Calu3 (cell line): Measurements from ENCODE around the gene ENDOD1. TPM values are rescaled to one million over a fixed set of nuclear protein-coding genes. Genes with fewer than 3 reads are reported as not detected.

Source experiments
- BruUV-seq: library from RNA; stranded (reverse); fragments of 400-500 nt; replicated peaks from 2 replicates; lab custom pipeline; 2021; lab: Mats Ljungman, UMichigan
- CTCF ChIA-PET: fragments of 300-600 bp; sonication (Branson Sonifier 250); formaldehyde crosslinking; loops from one replicate; lab custom pipeline; 2022; ENCODE audit warnings: antibody characterized with exemption; lab: Charles Lee
- DNase-seq: peaks from one replicate; pipeline ENCODE4 v3.0.0; 2022
- H3K27ac Mint-ChIP-seq: one replicate; pipeline ENCODE4 v1.8.0; 2022; ENCODE audit warnings: mixed read lengths; ENCODE audit not compliant: unreplicated experiment
- H3K27me3 Mint-ChIP-seq: one replicate; pipeline ENCODE4 v1.8.0; 2022; ENCODE audit warnings: mixed read lengths; ENCODE audit not compliant: unreplicated experiment
- H3K36me3 Mint-ChIP-seq: one replicate; pipeline ENCODE4 v1.8.0; 2022; ENCODE audit warnings: mild to moderate bottlenecking, moderate library complexity, mixed read lengths; ENCODE audit not compliant: insufficient read depth, unreplicated experiment
- H3K4me1 Mint-ChIP-seq: one replicate; pipeline ENCODE4 v1.8.0; 2022; ENCODE audit warnings: mild to moderate bottlenecking, low read depth, mixed read lengths; ENCODE audit not compliant: unreplicated experiment
- H3K4me3 Mint-ChIP-seq: one replicate; pipeline ENCODE4 v1.8.0; 2022; ENCODE audit warnings: mild to moderate bottlenecking, low read depth, moderate library complexity, mixed read lengths; ENCODE audit not compliant: unreplicated experiment
- H3K9me3 Mint-ChIP-seq: one replicate; pipeline ENCODE4 v1.8.0; 2022; ENCODE audit warnings: low read depth, mixed read lengths; ENCODE audit not compliant: unreplicated experiment
- CTCF ChIP-seq: fragments of 200-600 bp; IDR thresholded peaks from one replicate; pipeline ENCODE4 v1.8.0; 2022; ENCODE audit warnings: antibody characterized with exemption; ENCODE audit not compliant: unreplicated experiment
- intact Hi-C: fragments of 100-400 bp; cut with micrococcal nuclease; formaldehyde crosslinking; loops from one replicate; pipeline ENCODE4 v1.10.0; 2022; ENCODE audit not compliant: unreplicated experiment
- total RNA-seq: library from RNA; stranded (reverse); gene quantifications from 2 replicates; pipeline ENCODE4 v1.2.3, GENCODE V29; 2022

The ENDOD1 gene
- total RNA-seq, 1 experiment from 2014 or later, result 29.4 TPM

GRCh38 chr11:95066716-95067038, 23.0 kb upstream of the ENDOD1 start, which contains the start of gene SRSF8:
Gene SRSF8 (plus strand): TSS chr11:95066919. CDS start chr11:95067227, 308 bp downstream.
- Mint-ChIP-seq H3K4me1 (peaks cover 8% of the 10 kb centered on the region), H3K36me3 (peaks cover 38% of the 10 kb centered on the region), H3K4me3 (peak within 1 kb of the TSS; percentile 96), H3K27ac (peak within 1 kb of the TSS; percentile 91), H3K27me3 (no peaks in the 10 kb centered on the region), H3K9me3 (no peaks in the 10 kb centered on the region)
- intact Hi-C loops, result loop anchor here (5.0 kb wide), 2 partner anchors 66 to 701 kb away; no protein-coding TSS in a partner anchor
- BruUV-seq, result no TSS peak
- CTCF ChIA-PET, result interaction anchor here (0.6 to 2.8 kb wide), 7 partner anchors 10 to 85 kb away, joined by 3 to 11 read pairs (median 7); partner anchors contain the start of gene ENDOD1
- DNase-seq, result no peak
- no peak for TF ChIP-seq CTCF

GRCh38 chr11:95067039-95067840, 22.4 kb upstream of the ENDOD1 start:
- H3K4me3 Mint-ChIP-seq, result peak overlapping the region; percentile 96
- peak; percentile 42 for TF ChIP-seq CTCF
- CTCF ChIA-PET, result interaction anchor here (0.6 to 2.8 kb wide), 12 partner anchors 8 to 648 kb away, joined by 3 to 11 read pairs (median 4); partner anchors contain the start of gene ENDOD1
- intact Hi-C loops, result loop anchor here (5.0 kb wide), 2 partner anchors 65 to 700 kb away; no protein-coding TSS in a partner anchor
- peak; percentile 82 for DNase-seq
- no TSS peak for BruUV-seq
- peak overlapping the region; percentile 91 for H3K27ac Mint-ChIP-seq
- H3K27me3 Mint-ChIP-seq, result no peaks in the 10 kb centered on the region
- H3K36me3 Mint-ChIP-seq, result peaks cover 38% of the 10 kb centered on the region
- H3K4me1 Mint-ChIP-seq, result peaks cover 8% of the 10 kb centered on the region
- no peaks in the 10 kb centered on the region for H3K9me3 Mint-ChIP-seq

- CTCF ChIA-PET, result interaction anchor here (0.8 to 2.8 kb wide), 10 partner anchors 8 to 647 kb away, joined by 3 to 11 read pairs (median 4); partner anchors contain the start of gene ENDOD1
- Mint-ChIP-seq H3K27ac (peak overlapping the region; percentile 91), H3K4me3 (peak overlapping the region; percentile 96), H3K27me3 (no peaks in the 10 kb centered on the region), H3K36me3 (peaks cover 38% of the 10 kb centered on the region), H3K9me3 (no peaks in the 10 kb centered on the region), H3K4me1 (peaks cover 8% of the 10 kb centered on the region)
- BruUV-seq, result no TSS peak
- DNase-seq, result no peak
- intact Hi-C loops, result loop anchor here (1.0 to 5.0 kb wide), 5 partner anchors 23 to 699 kb away; partner anchors contain the start of genes CWC15 and KDM4D
- TF ChIP-seq CTCF, result no peak
Measured at GRCh38 chr11:95067841-95068219, 21.8 kb upstream of the ENDOD1 start.

GRCh38 chr11:95068549-95068948, 21.1 kb upstream of the ENDOD1 start:
- intact Hi-C loops, result loop anchor here (1.0 to 5.0 kb wide), 5 partner anchors 22 to 699 kb away; partner anchors contain the start of genes CWC15 and KDM4D

More at GRCh38 chr11:95068549-95068948, 21.1 kb upstream of the ENDOD1 start:
- Mint-ChIP-seq H3K4me3 (peak overlapping the region; percentile 96), H3K36me3 (peaks cover 38% of the 10 kb centered on the region), H3K27me3 (no peaks in the 10 kb centered on the region), H3K9me3 (no peaks in the 10 kb centered on the region), H3K27ac (peak overlapping the region; percentile 42), H3K4me1 (peaks cover 11% of the 10 kb centered on the region)
- DNase-seq, result peak; percentile 69
- no TSS peak for BruUV-seq
- CTCF ChIA-PET, result interaction anchor here (0.8 to 2.8 kb wide), 10 partner anchors 12 to 96 kb away, joined by 3 to 11 read pairs (median 4); partner anchors contain the start of gene ENDOD1
- TF ChIP-seq CTCF, result no peak
